B cell (primary cell): Measurements from ENCODE around the gene CCDC60.

ENCODE experiments used
- EZH2 ChIP-seq: IDR thresholded peaks from 2 replicates; pipeline ENCODE4 v1.6.1; 2012; ENCODE audit warnings: borderline replicate concordance, low read depth, mild to moderate bottlenecking, moderate library complexity, low read length; ENCODE audit not compliant: insufficient read depth, poor library complexity, severe bottlenecking
- TF ChIP-seq, protein P1 (sequence below): fragments of 200-600 bp; IDR thresholded peaks from one replicate; pipeline ENCODE4 v1.8.0; 2022; ENCODE audit warnings: antibody characterized with exemption, mild to moderate bottlenecking

DNA sequence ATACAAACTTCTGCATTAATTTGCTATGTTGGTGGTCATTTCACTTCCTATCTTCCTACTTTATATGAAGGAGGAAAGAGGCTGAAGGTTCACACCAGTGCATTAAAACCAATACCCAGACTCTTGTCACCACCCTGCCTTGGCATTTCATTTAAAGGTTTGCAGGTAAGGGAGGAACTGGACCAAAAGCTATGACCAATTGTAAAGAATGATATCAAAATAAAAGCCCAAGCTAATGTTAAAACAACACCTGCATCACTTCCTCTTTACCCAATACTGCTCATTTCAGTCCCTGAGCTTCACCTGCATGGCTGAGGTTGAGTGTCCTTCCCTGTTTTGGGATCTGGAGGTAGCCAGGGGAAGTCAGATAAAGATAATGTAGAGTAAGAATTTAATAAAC, 211.8 kb downstream of the CCDC60 start:
- TF ChIP-seq, protein P1, sequence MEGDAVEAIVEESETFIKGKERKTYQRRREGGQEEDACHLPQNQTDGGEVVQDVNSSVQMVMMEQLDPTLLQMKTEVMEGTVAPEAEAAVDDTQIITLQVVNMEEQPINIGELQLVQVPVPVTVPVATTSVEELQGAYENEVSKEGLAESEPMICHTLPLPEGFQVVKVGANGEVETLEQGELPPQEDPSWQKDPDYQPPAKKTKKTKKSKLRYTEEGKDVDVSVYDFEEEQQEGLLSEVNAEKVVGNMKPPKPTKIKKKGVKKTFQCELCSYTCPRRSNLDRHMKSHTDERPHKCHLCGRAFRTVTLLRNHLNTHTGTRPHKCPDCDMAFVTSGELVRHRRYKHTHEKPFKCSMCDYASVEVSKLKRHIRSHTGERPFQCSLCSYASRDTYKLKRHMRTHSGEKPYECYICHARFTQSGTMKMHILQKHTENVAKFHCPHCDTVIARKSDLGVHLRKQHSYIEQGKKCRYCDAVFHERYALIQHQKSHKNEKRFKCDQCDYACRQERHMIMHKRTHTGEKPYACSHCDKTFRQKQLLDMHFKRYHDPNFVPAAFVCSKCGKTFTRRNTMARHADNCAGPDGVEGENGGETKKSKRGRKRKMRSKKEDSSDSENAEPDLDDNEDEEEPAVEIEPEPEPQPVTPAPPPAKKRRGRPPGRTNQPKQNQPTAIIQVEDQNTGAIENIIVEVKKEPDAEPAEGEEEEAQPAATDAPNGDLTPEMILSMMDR = no peak
- no peak for TF ChIP-seq EZH2
